ENCODE data around the gene SPATA24.

SPATA24 gene

GRCh38 chr5:139394654-139395566 is 9.0 kb downstream of the SPATA24 start, which contains the start of gene PROB1:
Gene PROB1, minus strand, starts transcription at chr5:139395104. Its CDS starts 23 bp downstream, at chr5:139395081.
- H3K27me3 ChIP-seq (ENCODE audit: insufficient read depth, low read length), result no peaks in the 10 kb centered on the region
- H3K27ac ChIP-seq (ENCODE audit: low read depth, low read length, poor library complexity, severe bottlenecking), result peak within 1 kb of the TSS; percentile 98
- H4K20me1 ChIP-seq (ENCODE audit: insufficient read depth, low read length), result no peaks in the 10 kb centered on the region
- H3K9me3 ChIP-seq (ENCODE audit: low read length), result no peaks in the 10 kb centered on the region
- H3K9me2 ChIP-seq (ENCODE audit: low read depth, low read length), result no peaks in the 10 kb centered on the region
- H3K9ac ChIP-seq (ENCODE audit: low read length), result peak within 1 kb of the TSS; percentile 97
- H2AFZ ChIP-seq (ENCODE audit: low read length), result no peak within 1 kb of the TSS
- peak within 1 kb of the TSS; percentile 88 for H3K4me2 ChIP-seq (ENCODE audit: low read length)
- H3K4me1 ChIP-seq (ENCODE audit: insufficient read depth, low read length, severe bottlenecking), result peaks cover 55% of the 10 kb centered on the region
- TF ChIP-seq CTCF (IDR thresholded peaks at IDR 0.05; ENCODE audit: low read length) (no peak), EZH2 (IDR thresholded peaks at IDR 0.05; ENCODE audit: borderline replicate concordance, low read length) (no peak)
- H3K36me3 ChIP-seq (ENCODE audit: insufficient read depth, low read length), result no peaks in the 10 kb centered on the region; the same call in 1 of the 2 replicates
- peak within 1 kb of the TSS; percentile 90 for H3K4me3 ChIP-seq (ENCODE audit: low read depth, low read length, poor library complexity, severe bottlenecking)
- no peaks in the 10 kb centered on the region for H3F3A ChIP-seq (ENCODE audit: insufficient read depth, low read length)
- H3K79me2 ChIP-seq (ENCODE audit: insufficient read depth, low read length), result no peaks in the 10 kb centered on the region; the same call in 1 of the 2 replicates

- Histone ChIP-seq H3K27me3 (ENCODE audit: insufficient read depth, low read length) (no peaks in the 10 kb centered on the region), H2AFZ (ENCODE audit: low read length) (no peak overlapping the region), H3K36me3 (ENCODE audit: insufficient read depth, low read length) (peaks cover 4% of the 10 kb centered on the region; the same call in 1 of the 2 replicates), H3K4me1 (ENCODE audit: insufficient read depth, low read length, severe bottlenecking) (peaks cover 62% of the 10 kb centered on the region), H3K9me2 (ENCODE audit: low read depth, low read length) (no peaks in the 10 kb centered on the region), H3F3A (ENCODE audit: insufficient read depth, low read length) (no peaks in the 10 kb centered on the region), H3K4me3 (ENCODE audit: low read depth, low read length, poor library complexity, severe bottlenecking) (peak overlapping the region; percentile 90), H3K4me2 (ENCODE audit: low read length) (peak overlapping the region; percentile 88), H3K9me3 (ENCODE audit: low read length) (no peaks in the 10 kb centered on the region), H4K20me1 (ENCODE audit: insufficient read depth, low read length) (no peaks in the 10 kb centered on the region), H3K79me2 (ENCODE audit: insufficient read depth, low read length) (no peaks in the 10 kb centered on the region; the same call in 1 of the 2 replicates), H3K9ac (ENCODE audit: low read length) (peak overlapping the region; percentile 97), H3K27ac (ENCODE audit: low read depth, low read length, poor library complexity, severe bottlenecking) (peak overlapping the region; percentile 98)
- peak; percentile 77 for TF ChIP-seq CTCF (IDR thresholded peaks at IDR 0.05; ENCODE audit: low read length)
- no peak for TF ChIP-seq EZH2 (IDR thresholded peaks at IDR 0.05; ENCODE audit: borderline replicate concordance, low read length)
Measured at GRCh38 chr5:139394123-139394653, 9.7 kb downstream of the SPATA24 start.

GRCh38 chr5:139393497-139394122 is 10.3 kb downstream of the SPATA24 start:
- Histone ChIP-seq H3K9me2 (ENCODE audit: low read depth, low read length) (no peaks in the 10 kb centered on the region), H3K4me2 (ENCODE audit: low read length) (peak overlapping the region; percentile 88), H3K79me2 (ENCODE audit: insufficient read depth, low read length) (no peaks in the 10 kb centered on the region; the same call in 1 of the 2 replicates), H3K27me3 (ENCODE audit: insufficient read depth, low read length) (no peaks in the 10 kb centered on the region), H3K4me3 (ENCODE audit: low read depth, low read length, poor library complexity, severe bottlenecking) (peak overlapping the region; percentile 90), H3K9me3 (ENCODE audit: low read length) (no peaks in the 10 kb centered on the region), H4K20me1 (ENCODE audit: insufficient read depth, low read length) (no peaks in the 10 kb centered on the region), H3F3A (ENCODE audit: insufficient read depth, low read length) (no peaks in the 10 kb centered on the region), H3K9ac (ENCODE audit: low read length) (peak overlapping the region; percentile 97), H3K4me1 (ENCODE audit: insufficient read depth, low read length, severe bottlenecking) (peaks cover 65% of the 10 kb centered on the region), H3K27ac (ENCODE audit: low read depth, low read length, poor library complexity, severe bottlenecking) (peak overlapping the region; percentile 98), H2AFZ (ENCODE audit: low read length) (no peak overlapping the region), H3K36me3 (ENCODE audit: insufficient read depth, low read length) (peaks cover 7% of the 10 kb centered on the region; the same call in 1 of the 2 replicates)
- TF ChIP-seq EZH2 (IDR thresholded peaks at IDR 0.05; ENCODE audit: borderline replicate concordance, low read length) (no peak), CTCF (IDR thresholded peaks at IDR 0.05; ENCODE audit: low read length) (no peak)
